HL-60 (cell line): ENCODE measurements around the gene S100PBP.

Source experiments
- CTCF ChIP-seq: IDR thresholded peaks from one replicate; pipeline ENCODE4 v1.5.1; 2011; ENCODE audit warnings: low read length, control low read depth, inconsistent platforms; ENCODE audit not compliant: insufficient read depth
- GABPA ChIP-seq: IDR thresholded peaks from 2 replicates; pipeline ENCODE4 v1.6.1; 2012; ENCODE audit warnings: low read depth
- POLR2AphosphoS5 ChIP-seq: IDR thresholded peaks from 2 replicates; pipeline ENCODE4 v1.6.1; 2012; ENCODE audit warnings: low read depth
- REST ChIP-seq: IDR thresholded peaks from 2 replicates; pipeline ENCODE4 v1.6.1; 2012; ENCODE audit warnings: low read depth; ENCODE audit not compliant: insufficient replicate concordance
- SPI1 ChIP-seq: IDR thresholded peaks from 2 replicates; pipeline ENCODE4 v1.6.1; 2012; ENCODE audit warnings: low read depth, mild to moderate bottlenecking, borderline replicate concordance

GRCh38 chr1:32877211-32878110, 60.0 kb downstream of the S100PBP start:
- no peak for TF ChIP-seq CTCF
- TF ChIP-seq POLR2AphosphoS5 = no peak
- no peak for TF ChIP-seq REST
- TF ChIP-seq GABPA = no peak
- no peak for TF ChIP-seq SPI1
